Endothelial cell of umbilical vein (primary cell): ENCODE results near the gene ANO6. TPM values are rescaled to one million over a fixed set of nuclear protein-coding genes. Genes with fewer than 3 reads are reported as not detected.

Source experiments
- BruUV-seq: library from RNA; stranded (reverse); fragments of 400-500 nt; replicated peaks from 2 replicates; lab custom pipeline; 2021; lab: Mats Ljungman, UMichigan
- CTCF ChIA-PET: fragments of 300-600, 350-600 bp; sonication (Branson Sonifier 250); formaldehyde crosslinking; loops from one replicate; lab custom pipeline; 2021; ENCODE audit warnings: antibody characterized with exemption, inconsistent platforms; lab: Charles Lee
- POLR2A ChIA-PET: fragments of 300-600, 350-600 bp; sonication (Branson Sonifier 250); formaldehyde crosslinking; loops from one replicate; lab custom pipeline; 2021; ENCODE audit warnings: antibody characterized with exemption, inconsistent platforms; lab: Charles Lee
- DNase-seq: peaks from one replicate; pipeline ENCODE4 v3.0.0-alpha.2; 2011; ENCODE audit warnings: low read depth, low spot score
- FAIRE-seq: peaks from 2 replicates; lab custom pipeline; 2011; peaks lifted over from hg19 to GRCh38; lab: Jason Lieb, UNC
- H2AFZ ChIP-seq: 2 replicates; pipeline ENCODE4 v1.6.0; 2012; ENCODE audit warnings: low read depth, low read length, control low read depth, inconsistent platforms
- H3K27ac ChIP-seq: 2 replicates; pipeline ENCODE4 v1.5.1; 2011; ENCODE audit warnings: low read depth, mild to moderate bottlenecking, control low read depth, low read length, moderate library complexity; ENCODE audit not compliant: insufficient read depth
- H3K27me3 ChIP-seq, 2 experiments: 2 replicates each; pipeline versions ENCODE4 v1.6.0 to v1.6.1; 2011; ENCODE audit warnings: low read length in 2 of 2, mixed read lengths in 1 of 2; ENCODE audit not compliant: control insufficient read depth in 2 of 2, insufficient read depth in 2 of 2
- H3K36me3 ChIP-seq, 2 experiments: 2 replicates in 1 of 2; 3 replicates in 1 of 2; pipeline ENCODE4 v1.5.1; 2011; ENCODE audit warnings: low read length in 2 of 2, mild to moderate bottlenecking in 1 of 2, moderate library complexity in 1 of 2; ENCODE audit not compliant: control insufficient read depth in 2 of 2, insufficient read depth in 2 of 2; ENCODE audit errors: extremely low read depth in 1 of 2
- H3K4me1 ChIP-seq: 3 replicates; pipeline ENCODE4 v1.5.1; 2011; ENCODE audit warnings: mild to moderate bottlenecking, low read length; ENCODE audit not compliant: control insufficient read depth, insufficient read depth; ENCODE audit errors: extremely low read depth
- H3K4me2 ChIP-seq: 2 replicates; pipeline ENCODE4 v1.6.1; 2011; ENCODE audit warnings: low read length, control low read depth, mixed read lengths; ENCODE audit not compliant: insufficient read depth
- H3K4me3 ChIP-seq, 3 experiments: fragments of 200-600 bp in 1 of 3; sonication (generic), shearing (Covaris generic) in 1 of 3; replicated peaks in 1 of 3; 2 replicates each; pipeline ENCODE4 v1.5.1; 2011 to 2016; ENCODE audit warnings: control low read depth in 3 of 3, low read length in 3 of 3, mild to moderate bottlenecking in 2 of 3, inconsistent platforms in 1 of 3, low read depth in 1 of 3, moderate library complexity in 1 of 3; ENCODE audit not compliant: insufficient read depth in 1 of 3
- H3K79me2 ChIP-seq: 2 replicates; pipeline ENCODE4 v1.6.0; 2012; ENCODE audit warnings: low read length, inconsistent platforms; ENCODE audit not compliant: control insufficient read depth, insufficient read depth
- H3K9ac ChIP-seq: replicated peaks from 2 replicates; pipeline ENCODE3; 2011; ENCODE audit warnings: low read length, control low read depth; ENCODE audit not compliant: insufficient read depth; ENCODE audit errors: extremely low read depth
- H3K9me1 ChIP-seq: replicated peaks from 3 replicates; pipeline ENCODE4 v1.6.0; 2011; ENCODE audit warnings: mild to moderate bottlenecking, low read length; ENCODE audit not compliant: control insufficient read depth, insufficient read depth; ENCODE audit errors: extremely low read depth
- H3K9me3 ChIP-seq: replicated peaks from 2 replicates; pipeline ENCODE4 v1.5.1; 2012; ENCODE audit warnings: low read length, inconsistent platforms; ENCODE audit not compliant: control insufficient read depth, insufficient read depth
- H4K20me1 ChIP-seq: replicated peaks from 2 replicates; pipeline ENCODE3; 2011; ENCODE audit warnings: mild to moderate bottlenecking, low read length; ENCODE audit not compliant: control insufficient read depth, insufficient read depth; ENCODE audit errors: extremely low read depth
- CTCF ChIP-seq, 2 donors: IDR thresholded peaks; 1 replicate in 1 of 2; 2 replicates in 1 of 2; pipeline ENCODE4 v1.5.1; 2011; ENCODE audit warnings: low read length in 2 of 2, mild to moderate bottlenecking in 2 of 2, moderate library complexity in 2 of 2, control low read depth in 1 of 2, inconsistent platforms in 1 of 2, low read depth in 1 of 2; ENCODE audit not compliant: insufficient read depth in 1 of 2; ENCODE audit errors: extremely low read depth in 1 of 2
- GATA2 ChIP-seq: IDR thresholded peaks from 2 replicates; pipeline ENCODE4 v1.7.0; 2011; ENCODE audit warnings: low read depth, mild to moderate bottlenecking, moderate library complexity, mixed read lengths, low read length; ENCODE audit not compliant: insufficient read length, insufficient read depth
- MAX ChIP-seq: IDR thresholded peaks from 2 replicates; pipeline ENCODE4 v1.6.1; 2011; ENCODE audit not compliant: insufficient read depth, insufficient read length
- POLR2AphosphoS5 ChIP-seq: IDR thresholded peaks from 2 replicates; pipeline ENCODE4 v1.6.1; 2012; ENCODE audit warnings: low read depth, mild to moderate bottlenecking, control low read depth, low read length, moderate library complexity; ENCODE audit not compliant: insufficient read depth
- dilution Hi-C: fragments of 300-500 bp; cut with MboI; formaldehyde crosslinking; loops from one replicate; pipeline ENCODE4 v1.15.0; 2019; ENCODE audit warnings: low sequenced_read_pairs; ENCODE audit not compliant: extremely low pct_ligation_motif_present
- intact Hi-C: fragments of 100-400 bp; cut with micrococcal nuclease; formaldehyde crosslinking; loops from one replicate; pipeline ENCODE4 v1.10.0; 2022
- polyA plus RNA-seq, 4 experiments: library from polyadenylated mRNA; depleted of rRNA in 3 of 4; stranded (reverse) in 3 of 4; unstranded in 1 of 4; fragments of >200 nt; gene quantifications; 2 replicates each; pipeline versions ENCODE4 v1.2.1 to v1.2.3, GENCODE V29; 2011 to 2012; ENCODE audit warnings: missing spikeins in 1 of 4
- total RNA-seq: library from RNA; stranded (reverse); gene quantifications from 2 replicates; pipeline ENCODE4 v1.2.3, GENCODE V29; 2021

ANO6 gene
- total and polyA plus RNA-seq, 2 donors (not counting 3 experiments of a cell fraction or from before 2014, with no cell fraction given): 21.3 to 67.6 TPM

GRCh38 chr12:45406988-45407850 is 191.3 kb downstream of the ANO6 start:
- H3K9me3 ChIP-seq: no peaks in the 10 kb centered on the region
- ChIA-PET CTCF (interaction anchor here (1.2 to 1.3 kb wide), 2 partner anchors 223 to 237 kb away, joined by 4 read pairs; no protein-coding TSS in a partner anchor), POLR2A (no interaction called here)
- FAIRE-seq: no peak
- H2AFZ ChIP-seq: no peak overlapping the region
- no peaks in the 10 kb centered on the region for H4K20me1 ChIP-seq
- H3K4me1 ChIP-seq: no peaks in the 10 kb centered on the region
- H3K4me3 ChIP-seq: no peak overlapping the region
- H3K36me3 ChIP-seq: peaks cover 6 to 19% of the 10 kb centered on the region in 2 experiments
- dilution Hi-C loops (no loop called here), intact Hi-C loops (no loop called here)
- no peak overlapping the region for H3K27ac ChIP-seq
- H3K27me3 ChIP-seq: no peaks in the 10 kb centered on the region
- no peak for DNase-seq
- no peak overlapping the region for H3K4me2 ChIP-seq
- no peaks in the 10 kb centered on the region for H3K9me1 ChIP-seq
- TF ChIP-seq MAX: no peak
- TF ChIP-seq POLR2AphosphoS5: no peak
- no peak for TF ChIP-seq GATA2
- no peak for TF ChIP-seq CTCF (IDR thresholded peaks at IDR 0.05; ENCODE audit: extremely low read depth in 1 of 2, insufficient read depth in 1 of 2, low read depth in 1 of 2, low read length in 2 of 2)
- no TSS peak for BruUV-seq
- H3K9ac ChIP-seq: no peak overlapping the region
- no peaks in the 10 kb centered on the region for H3K79me2 ChIP-seq
